Stomach (tissue), 9 donors: Measurements from ENCODE around the gene TPRG1. TPM values are rescaled to one million over a fixed set of nuclear protein-coding genes. Genes with fewer than 3 reads are reported as not detected.

Experiments used
- DNase-seq, 2 donors: peaks; one replicate each; pipeline versions ENCODE4 v3.0.0 to v3.0.0-alpha.2; 2013 to 2019
- H3K27ac ChIP-seq, 5 donors: fragments of 200-600 bp in 4 of 5; sonication (generic) in 4 of 5; one replicate each; pipeline ENCODE4 v1.5.1; 2013 to 2019; ENCODE audit warnings: mild to moderate bottlenecking in 1 of 5, moderate library complexity in 1 of 5
- H3K27me3 ChIP-seq, 3 donors: fragments of 200-600 bp; sonication (generic); one replicate each; pipeline ENCODE4 v1.5.1; 2017 to 2019; ENCODE audit warnings: mixed run types in 1 of 3
- H3K36me3 ChIP-seq, 4 donors: fragments of 200-600 bp; sonication (generic); 1 replicate in 3 of 4; 2 replicates in 1 of 4; pipeline ENCODE4 v1.5.1; 2016 to 2019
- H3K4me1 ChIP-seq, 4 donors: fragments of 200-600 bp; sonication (generic); one replicate each; pipeline ENCODE4 v1.5.1; 2016 to 2019
- H3K4me3 ChIP-seq, 4 donors: fragments of 200-600 bp; sonication (generic) in 3 of 4; one replicate each; pipeline ENCODE4 v1.5.1; 2016 to 2019; ENCODE audit warnings: mild to moderate bottlenecking in 1 of 4
- H3K9me3 ChIP-seq, 4 donors: fragments of 200-600 bp; sonication (generic); one replicate each; pipeline ENCODE4 v1.5.1; 2016 to 2019
- EP300 ChIP-seq: sonication (generic); formaldehyde crosslinking; IDR thresholded peaks from one replicate; pipeline ENCODE4 v1.6.1; 2017; ENCODE audit warnings: antibody characterized with exemption
- POLR2A ChIP-seq, 4 donors: fragments of 450-650 bp; IDR thresholded peaks; one replicate each; pipeline ENCODE4 v1.6.1; 2016; ENCODE audit warnings: antibody characterized with exemption in 4 of 4, control low read depth in 2 of 4, mild to moderate bottlenecking in 1 of 4, moderate library complexity in 1 of 4
- POLR2AphosphoS5 ChIP-seq, 3 donors: sonication (generic); formaldehyde crosslinking; IDR thresholded peaks; one replicate each; pipeline ENCODE4 v1.6.1; 2016; ENCODE audit warnings: antibody characterized with exemption in 3 of 3
- WGBS, 5 donors: extraction: QIAGEN DNeasy Blood & Tissue Kit in 3 of 5; methylation state at CpG; one replicate each; pipeline versions ENCODE4 v1.1.5 to v1.1.7; 2013 to 2018; 5-methylcytosine and 5-hydroxymethylcytosine counted together
- intact Hi-C: fragments of 100-400 bp; cut with DNase I; formaldehyde crosslinking; loops from one replicate; pipeline ENCODE4 v1.15.1; 2023; ENCODE audit warnings: low total_unique reads
- polyA plus RNA-seq, 3 donors: library from polyadenylated mRNA; stranded (reverse); fragments of 200-250 nt; gene quantifications; one replicate each; pipeline ENCODE4 v1.2.3, GENCODE V29; 2013
- total RNA-seq, 5 donors: library from RNA; depleted of rRNA; stranded (reverse); fragments of >200 nt; gene quantifications; one replicate each; pipeline versions ENCODE4 v1.1.0 to v1.2.3, GENCODE V29; 2014 to 2016
- TF ChIP-seq, protein P1 (sequence below), 7 experiments: fragments of 450-650 bp in 4 of 7; fragments of 200-600 bp in 3 of 7; sonication (generic) in 3 of 7; IDR thresholded peaks; one replicate each; pipeline ENCODE4 v1.5.1; 2016 to 2019; ENCODE audit warnings: antibody characterized with exemption in 7 of 7, control low read depth in 2 of 7, mild to moderate bottlenecking in 1 of 7
- donor health status: healthy with polysubstance abuse.
- donor health status: Bipolar disorder and iron deficiency.
- donor health status: healthy.

The TPRG1 gene
- total and polyA plus RNA-seq, 8 donors, result 1.2 to 20.9 (median 3.7) TPM

DNA sequence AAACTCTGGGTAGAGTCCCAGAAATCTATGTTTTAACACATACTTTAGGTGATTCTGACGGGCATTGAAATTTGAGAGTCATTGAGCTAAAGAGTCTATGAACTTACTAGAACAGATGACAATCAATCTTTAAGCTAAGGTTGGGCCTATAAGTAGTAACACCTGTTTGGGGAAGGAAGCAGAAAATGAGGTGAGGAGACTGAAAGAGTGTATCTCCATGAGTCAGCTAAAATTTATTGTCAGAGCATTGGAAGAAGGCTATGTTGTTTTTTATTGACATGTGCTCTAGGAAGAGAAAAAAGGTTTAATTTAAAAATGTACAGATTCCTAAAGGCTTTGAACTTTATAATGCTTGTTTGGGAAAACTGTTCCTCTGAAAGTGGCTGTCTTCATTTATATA, 42.9 kb downstream of the TPRG1 start:
- WGBS, 5 donors, result 86 to 98% (median 89%) methylated on average over 1 of the region's 1 CpG
- intact Hi-C loops, result no loop called here

DNA sequence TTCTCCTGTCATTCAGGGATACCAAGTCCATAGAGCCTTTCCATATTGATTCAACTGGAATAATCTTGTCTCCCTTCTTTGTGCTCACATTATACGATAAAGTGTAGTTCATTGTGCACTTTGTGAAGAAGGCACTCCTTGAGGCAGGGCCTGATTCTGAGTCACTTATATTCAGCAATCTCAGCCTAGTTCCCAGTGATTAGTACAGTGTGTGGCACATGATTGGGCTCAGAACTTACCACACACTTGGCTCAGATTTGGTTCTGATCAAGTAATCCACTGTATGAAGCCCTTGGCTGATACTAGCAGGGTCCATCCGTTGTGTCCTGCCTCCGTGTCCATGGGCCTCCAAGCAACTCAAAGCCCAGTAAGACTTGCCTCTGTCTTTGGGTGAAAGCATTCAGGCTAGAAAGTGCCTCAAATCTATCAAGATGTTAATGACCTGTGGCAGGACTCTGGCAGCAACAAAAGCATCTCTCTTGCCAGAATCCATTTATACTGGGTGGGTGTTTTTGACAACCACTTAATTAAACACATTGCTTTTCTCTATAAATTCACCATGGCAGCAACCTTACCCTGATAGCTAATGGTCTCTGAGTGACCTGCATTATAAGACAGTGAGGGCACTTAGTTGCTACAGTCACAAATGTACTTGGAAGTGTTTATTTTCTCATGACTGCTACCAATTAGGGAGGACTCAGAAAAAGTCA, 51.3 kb downstream of the TPRG1 start:
- no peak for TF ChIP-seq POLR2AphosphoS5 (IDR thresholded peaks at IDR 0.05)
- TF ChIP-seq EP300, result no peak
- TF ChIP-seq, protein P1, sequence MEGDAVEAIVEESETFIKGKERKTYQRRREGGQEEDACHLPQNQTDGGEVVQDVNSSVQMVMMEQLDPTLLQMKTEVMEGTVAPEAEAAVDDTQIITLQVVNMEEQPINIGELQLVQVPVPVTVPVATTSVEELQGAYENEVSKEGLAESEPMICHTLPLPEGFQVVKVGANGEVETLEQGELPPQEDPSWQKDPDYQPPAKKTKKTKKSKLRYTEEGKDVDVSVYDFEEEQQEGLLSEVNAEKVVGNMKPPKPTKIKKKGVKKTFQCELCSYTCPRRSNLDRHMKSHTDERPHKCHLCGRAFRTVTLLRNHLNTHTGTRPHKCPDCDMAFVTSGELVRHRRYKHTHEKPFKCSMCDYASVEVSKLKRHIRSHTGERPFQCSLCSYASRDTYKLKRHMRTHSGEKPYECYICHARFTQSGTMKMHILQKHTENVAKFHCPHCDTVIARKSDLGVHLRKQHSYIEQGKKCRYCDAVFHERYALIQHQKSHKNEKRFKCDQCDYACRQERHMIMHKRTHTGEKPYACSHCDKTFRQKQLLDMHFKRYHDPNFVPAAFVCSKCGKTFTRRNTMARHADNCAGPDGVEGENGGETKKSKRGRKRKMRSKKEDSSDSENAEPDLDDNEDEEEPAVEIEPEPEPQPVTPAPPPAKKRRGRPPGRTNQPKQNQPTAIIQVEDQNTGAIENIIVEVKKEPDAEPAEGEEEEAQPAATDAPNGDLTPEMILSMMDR (IDR thresholded peaks at IDR 0.05), result no peak
- TF ChIP-seq POLR2A (IDR thresholded peaks at IDR 0.05), result no peak
- Histone ChIP-seq H3K4me3 (no peak overlapping the region), H3K27ac (no peak overlapping the region), H3K27me3 (no peaks in the 10 kb centered on the region), H3K4me1 (no peaks in the 10 kb centered on the region), H3K36me3 (no peaks in the 10 kb centered on the region), H3K9me3 (no peaks in the 10 kb centered on the region)
- DNase-seq, result peak in 1 of 2 donors; percentile 31
- 58 to 87% (median 77%) methylated on average over 3 of the region's 3 CpGs for WGBS, 5 donors
- intact Hi-C loops, result no loop called here

More for the DNA sequence above, 42.9 kb downstream of the TPRG1 start:
- no peaks in the 10 kb centered on the region for H3K4me1 ChIP-seq
- DNase-seq, result no peak
- no peaks in the 10 kb centered on the region for H3K27me3 ChIP-seq
- TF ChIP-seq, protein P1 (IDR thresholded peaks at IDR 0.05), result no peak
- TF ChIP-seq POLR2A (IDR thresholded peaks at IDR 0.05) (no peak), EP300 (no peak), POLR2AphosphoS5 (IDR thresholded peaks at IDR 0.05) (no peak)
- no peak overlapping the region for H3K4me3 ChIP-seq
- no peak overlapping the region for H3K27ac ChIP-seq
- H3K9me3 ChIP-seq, result no peaks in the 10 kb centered on the region
- H3K36me3 ChIP-seq, result no peaks in the 10 kb centered on the region

DNA sequence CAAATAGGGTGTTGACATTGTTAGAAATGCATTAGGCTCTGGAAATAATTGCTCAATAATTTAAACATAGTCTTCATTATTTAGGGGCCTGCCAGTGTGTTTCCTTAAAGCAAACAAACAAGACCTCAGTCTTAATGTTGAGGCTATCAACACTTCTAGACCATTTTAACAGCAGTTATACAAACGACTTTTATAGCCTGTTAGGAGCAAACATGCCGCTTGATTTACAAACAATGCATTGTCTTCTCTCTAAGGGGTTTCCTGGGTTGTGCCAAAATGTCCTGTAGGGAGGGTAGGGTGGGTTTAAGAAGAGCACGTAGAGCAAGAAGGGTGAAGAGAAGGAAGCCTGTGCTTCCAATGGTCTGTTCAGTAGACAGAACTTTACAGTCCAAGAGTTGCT, 53.7 kb downstream of the TPRG1 start:
- H3K27me3 ChIP-seq, result no peaks in the 10 kb centered on the region
- no peaks in the 10 kb centered on the region for H3K4me1 ChIP-seq
- H3K4me3 ChIP-seq, result no peak overlapping the region
- DNase-seq, result no peak
- no peak overlapping the region for H3K27ac ChIP-seq
- intact Hi-C loops, result no loop called here
- WGBS, 5 donors, result 43 to 54% (median 47%) methylated on average over 3 of the region's 3 CpGs
- no peak for TF ChIP-seq POLR2AphosphoS5 (IDR thresholded peaks at IDR 0.05)
- H3K9me3 ChIP-seq, result no peaks in the 10 kb centered on the region
- H3K36me3 ChIP-seq, result no peaks in the 10 kb centered on the region

DNA sequence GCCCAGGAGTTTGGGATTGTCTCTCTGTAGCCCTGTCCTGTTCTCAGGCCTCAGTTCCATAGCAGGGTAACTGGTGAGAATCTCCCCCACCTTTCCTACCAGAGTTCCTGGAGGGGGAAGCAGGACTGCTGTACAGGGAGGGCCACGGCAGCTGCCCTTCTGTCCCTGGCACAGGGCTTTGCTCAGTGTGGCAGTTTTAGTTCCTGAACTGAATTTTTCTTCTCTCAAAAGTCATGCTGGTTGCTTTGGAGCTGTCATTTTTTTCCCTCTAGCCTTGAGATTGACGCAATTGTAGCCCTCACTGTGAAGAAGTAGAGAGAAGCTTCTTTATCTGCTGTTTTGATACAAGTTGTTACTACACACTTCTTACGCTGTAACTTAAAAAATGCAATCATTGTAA, 55.5 kb downstream of the TPRG1 start:
- 86 to 96% (median 88%) methylated on average over 2 to 3 of the region's 3 CpGs for WGBS, 5 donors
- H3K27me3 ChIP-seq, result no peaks in the 10 kb centered on the region
- DNase-seq, result no peak
- no peaks in the 10 kb centered on the region for H3K9me3 ChIP-seq
- H3K36me3 ChIP-seq, result no peaks in the 10 kb centered on the region
- no peak overlapping the region for H3K27ac ChIP-seq
- intact Hi-C loops, result no loop called here
- H3K4me3 ChIP-seq, result no peak overlapping the region
- no peak for TF ChIP-seq POLR2AphosphoS5 (IDR thresholded peaks at IDR 0.05)
- H3K4me1 ChIP-seq, result no peaks in the 10 kb centered on the region

DNA sequence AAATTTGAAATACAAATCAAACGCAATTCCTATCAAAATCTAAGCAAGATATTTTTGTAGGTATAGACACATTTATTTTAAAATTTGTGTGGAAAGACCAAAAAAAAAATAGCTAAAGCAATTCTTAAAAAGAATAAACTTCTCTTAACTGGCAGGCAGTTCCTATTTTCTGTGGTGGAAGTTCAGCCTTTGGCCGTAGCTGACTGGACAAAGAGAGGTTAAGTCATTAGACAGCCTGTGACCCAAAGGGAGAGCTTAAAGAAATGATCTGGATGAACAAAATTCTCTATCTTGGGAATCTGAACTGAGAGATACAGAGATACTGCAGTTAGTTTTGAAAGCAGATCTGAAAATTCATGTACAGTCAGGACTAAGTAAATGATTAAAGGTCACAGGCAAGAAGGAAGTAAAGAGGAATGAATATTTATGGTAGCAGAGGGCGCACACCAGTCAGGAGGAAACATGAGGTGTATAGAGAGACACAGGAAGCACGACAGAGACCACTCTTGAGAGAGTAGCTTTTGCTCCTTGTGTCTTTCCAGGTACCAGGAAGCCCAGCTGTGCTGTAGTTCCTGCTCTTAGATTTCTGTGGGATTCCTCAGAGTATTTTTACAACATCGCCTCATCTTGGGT, 57.5 kb downstream of the TPRG1 start:
- Histone ChIP-seq H3K9me3 (no peaks in the 10 kb centered on the region), H3K4me3 (no peak overlapping the region), H3K27me3 (no peaks in the 10 kb centered on the region), H3K27ac (no peak overlapping the region), H3K4me1 (no peaks in the 10 kb centered on the region), H3K36me3 (no peaks in the 10 kb centered on the region)
- 49 to 61% (median 60%) methylated on average over 5 of the region's 5 CpGs for WGBS, 5 donors
- TF ChIP-seq, protein P1 (IDR thresholded peaks at IDR 0.05), result no peak
- no peak for TF ChIP-seq POLR2AphosphoS5 (IDR thresholded peaks at IDR 0.05)
- no peak for TF ChIP-seq EP300
- TF ChIP-seq POLR2A (IDR thresholded peaks at IDR 0.05), result no peak
- intact Hi-C loops, result no loop called here
- peak in 1 of 2 donors; percentile 30 for DNase-seq
